Smooth muscle cell (in vitro differentiated cells): ENCODE data around the gene BIVM. TPM values are rescaled to one million over a fixed set of nuclear protein-coding genes. Genes with fewer than 3 reads are reported as not detected.

ENCODE experiments used
- DNase-seq: peaks from one replicate; lab custom pipeline; 2025; ENCODE audit not compliant: unreplicated experiment; lab: John Stamatoyannopoulos, UW
- H2AFZ ChIP-seq: fragments of 200-600 bp; sonication (generic); 2 replicates; pipeline ENCODE4 v1.6.0; 2016; ENCODE audit warnings: antibody characterized with exemption, low read depth, mild to moderate bottlenecking
- H3F3A ChIP-seq: fragments of 200-600 bp; sonication (generic); 2 replicates; pipeline ENCODE4 v1.6.0; 2017; ENCODE audit warnings: antibody characterized with exemption, low read depth
- H3K27ac ChIP-seq: fragments of 200-600 bp; sonication (generic); 2 replicates; pipeline ENCODE4 v1.5.1; 2016; ENCODE audit warnings: low read depth, mild to moderate bottlenecking
- H3K27me3 ChIP-seq: fragments of 200-600 bp; sonication (generic); 2 replicates; pipeline ENCODE4 v1.6.1; 2016; ENCODE audit warnings: low read depth, mild to moderate bottlenecking
- H3K36me3 ChIP-seq: fragments of 200-600 bp; sonication (generic); 2 replicates; pipeline ENCODE4 v1.5.1; 2016; ENCODE audit warnings: low read depth
- H3K4me1 ChIP-seq: fragments of 200-600 bp; sonication (generic); 2 replicates; pipeline ENCODE4 v1.5.1; 2016; ENCODE audit warnings: low read depth
- H3K4me2 ChIP-seq: fragments of 200-600 bp; sonication (generic); 2 replicates; pipeline ENCODE4 v1.6.0; 2016; ENCODE audit warnings: mild to moderate bottlenecking
- H3K4me3 ChIP-seq: fragments of 200-600 bp; sonication (generic); 2 replicates; pipeline ENCODE4 v1.5.1; 2016; ENCODE audit warnings: mild to moderate bottlenecking
- H3K79me2 ChIP-seq: fragments of 200-600 bp; sonication (generic); 2 replicates; pipeline ENCODE4 v1.6.0; 2016; ENCODE audit warnings: low read depth, mild to moderate bottlenecking
- H3K9ac ChIP-seq: fragments of 200-600 bp; sonication (generic); 2 replicates; pipeline ENCODE4 v1.6.0; 2016; ENCODE audit warnings: low read depth
- H3K9me3 ChIP-seq: fragments of 200-600 bp; sonication (generic); replicated peaks from 2 replicates; pipeline ENCODE4 v1.5.1; 2016; ENCODE audit warnings: low read depth
- H4K20me1 ChIP-seq: fragments of 200-600 bp; sonication (generic); 2 replicates; pipeline ENCODE4 v1.6.0; 2016; ENCODE audit warnings: low read depth
- WGBS: methylation state at CpG from one replicate; pipeline ENCODE4 v1.1.7; 2016; ENCODE audit warnings: low lambda C conversion rate; 5-methylcytosine and 5-hydroxymethylcytosine counted together
- polyA plus RNA-seq: library from polyadenylated mRNA; unstranded; fragments of >200 nt; fragmentation: Nextera tagmentation; extraction: Ambion mirVana; gene quantifications from 2 replicates; pipeline ENCODE4 v1.2.1, GENCODE V29; 2016
- total RNA-seq: library from RNA; depleted of rRNA; stranded (reverse); fragments of >200 nt; gene quantifications from 2 replicates; pipeline ENCODE4 v1.2.3, GENCODE V29; 2014
- TF ChIP-seq, protein P1 (sequence below): fragments of 200-600 bp; sonication (generic); IDR thresholded peaks from 2 replicates; pipeline ENCODE4 v1.5.1; 2017; ENCODE audit warnings: borderline replicate concordance, mild to moderate bottlenecking, antibody characterized with exemption; ENCODE audit not compliant: insufficient read depth, poor library complexity, severe bottlenecking

The BIVM gene
- total and polyA plus RNA-seq, 2 experiments from 2014 or later, result 7.7 to 9.1 TPM

DNA sequence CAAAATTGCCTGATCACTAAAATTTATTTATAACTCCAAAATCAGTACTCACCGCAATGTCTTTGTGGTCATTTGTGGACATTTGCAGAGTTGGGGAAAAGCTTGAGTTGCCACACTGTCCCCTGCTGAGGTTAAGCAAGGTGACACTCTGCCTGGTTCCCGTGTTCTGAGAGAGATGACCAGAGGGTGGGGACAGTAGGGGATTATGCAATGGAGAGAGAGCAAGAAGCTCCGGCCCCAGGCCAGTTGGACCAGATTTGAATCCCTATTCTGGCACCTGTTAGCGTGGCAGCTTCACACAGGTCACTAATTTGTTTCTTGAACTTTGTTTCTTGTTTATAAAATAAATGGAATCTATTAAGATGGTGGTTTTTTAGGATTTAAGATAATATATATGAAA is 64.7 kb downstream of the BIVM start:
- peaks cover 37% of the 10 kb centered on the region for H3K36me3 ChIP-seq
- no peaks in the 10 kb centered on the region for H3K79me2 ChIP-seq

DNA sequence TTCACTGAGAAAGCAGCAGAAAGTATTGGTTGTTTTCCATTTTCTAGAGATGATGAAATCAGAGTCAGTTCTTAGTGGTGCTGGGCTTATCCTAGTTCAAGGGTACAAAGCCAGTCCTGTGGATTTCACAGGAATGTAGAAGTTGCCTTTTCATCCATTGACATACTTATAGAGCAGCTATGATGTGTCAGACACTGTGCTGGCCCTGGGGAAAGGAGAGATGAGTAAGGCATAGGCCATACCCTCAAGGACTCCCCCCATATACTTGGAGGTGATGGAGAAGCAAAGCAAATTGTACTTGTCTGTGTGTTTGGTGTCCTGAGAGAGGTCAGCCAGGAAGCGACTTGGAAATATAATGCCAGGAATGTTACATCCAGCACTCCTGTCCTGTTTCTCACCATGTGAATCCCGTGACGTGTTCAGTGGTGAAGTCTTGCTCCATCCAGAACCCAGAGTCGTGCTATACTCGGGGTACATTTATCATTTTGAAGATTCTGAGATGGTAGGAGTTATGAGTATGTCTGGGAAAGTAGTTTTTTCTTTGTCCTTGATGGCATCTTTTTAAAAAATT is 69.5 kb downstream of the BIVM start:
- Histone ChIP-seq H3K4me1 (no peaks in the 10 kb centered on the region), H3F3A (peaks cover 4% of the 10 kb centered on the region), H2AFZ (no peak overlapping the region), H3K79me2 (no peaks in the 10 kb centered on the region), H3K4me2 (no peak overlapping the region), H3K9ac (no peak overlapping the region), H3K27ac (no peak overlapping the region), H4K20me1 (peaks cover 46% of the 10 kb centered on the region), H3K4me3 (no peak overlapping the region), H3K36me3 (peaks cover 20% of the 10 kb centered on the region), H3K9me3 (no peaks in the 10 kb centered on the region), H3K27me3 (no peaks in the 10 kb centered on the region)
- 96% methylated on average over 5 of the region's 5 CpGs for WGBS
- TF ChIP-seq, protein P1, sequence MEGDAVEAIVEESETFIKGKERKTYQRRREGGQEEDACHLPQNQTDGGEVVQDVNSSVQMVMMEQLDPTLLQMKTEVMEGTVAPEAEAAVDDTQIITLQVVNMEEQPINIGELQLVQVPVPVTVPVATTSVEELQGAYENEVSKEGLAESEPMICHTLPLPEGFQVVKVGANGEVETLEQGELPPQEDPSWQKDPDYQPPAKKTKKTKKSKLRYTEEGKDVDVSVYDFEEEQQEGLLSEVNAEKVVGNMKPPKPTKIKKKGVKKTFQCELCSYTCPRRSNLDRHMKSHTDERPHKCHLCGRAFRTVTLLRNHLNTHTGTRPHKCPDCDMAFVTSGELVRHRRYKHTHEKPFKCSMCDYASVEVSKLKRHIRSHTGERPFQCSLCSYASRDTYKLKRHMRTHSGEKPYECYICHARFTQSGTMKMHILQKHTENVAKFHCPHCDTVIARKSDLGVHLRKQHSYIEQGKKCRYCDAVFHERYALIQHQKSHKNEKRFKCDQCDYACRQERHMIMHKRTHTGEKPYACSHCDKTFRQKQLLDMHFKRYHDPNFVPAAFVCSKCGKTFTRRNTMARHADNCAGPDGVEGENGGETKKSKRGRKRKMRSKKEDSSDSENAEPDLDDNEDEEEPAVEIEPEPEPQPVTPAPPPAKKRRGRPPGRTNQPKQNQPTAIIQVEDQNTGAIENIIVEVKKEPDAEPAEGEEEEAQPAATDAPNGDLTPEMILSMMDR, result no peak
- no peak for DNase-seq

More for the DNA sequence above, 64.7 kb downstream of the BIVM start:
- H3K27ac ChIP-seq, result no peak overlapping the region
- H3K4me3 ChIP-seq, result no peak overlapping the region
- no peak overlapping the region for H3K9ac ChIP-seq
- H3K27me3 ChIP-seq, result no peaks in the 10 kb centered on the region
- WGBS, result 84% methylated on average over 4 of the region's 4 CpGs
- TF ChIP-seq, protein P1, result no peak
- no peak overlapping the region for H3K4me2 ChIP-seq
- no peaks in the 10 kb centered on the region for H3F3A ChIP-seq
- peaks cover 30% of the 10 kb centered on the region for H4K20me1 ChIP-seq
- no peak for DNase-seq
- no peaks in the 10 kb centered on the region for H3K9me3 ChIP-seq
- H2AFZ ChIP-seq, result no peak overlapping the region
- no peaks in the 10 kb centered on the region for H3K4me1 ChIP-seq

DNA sequence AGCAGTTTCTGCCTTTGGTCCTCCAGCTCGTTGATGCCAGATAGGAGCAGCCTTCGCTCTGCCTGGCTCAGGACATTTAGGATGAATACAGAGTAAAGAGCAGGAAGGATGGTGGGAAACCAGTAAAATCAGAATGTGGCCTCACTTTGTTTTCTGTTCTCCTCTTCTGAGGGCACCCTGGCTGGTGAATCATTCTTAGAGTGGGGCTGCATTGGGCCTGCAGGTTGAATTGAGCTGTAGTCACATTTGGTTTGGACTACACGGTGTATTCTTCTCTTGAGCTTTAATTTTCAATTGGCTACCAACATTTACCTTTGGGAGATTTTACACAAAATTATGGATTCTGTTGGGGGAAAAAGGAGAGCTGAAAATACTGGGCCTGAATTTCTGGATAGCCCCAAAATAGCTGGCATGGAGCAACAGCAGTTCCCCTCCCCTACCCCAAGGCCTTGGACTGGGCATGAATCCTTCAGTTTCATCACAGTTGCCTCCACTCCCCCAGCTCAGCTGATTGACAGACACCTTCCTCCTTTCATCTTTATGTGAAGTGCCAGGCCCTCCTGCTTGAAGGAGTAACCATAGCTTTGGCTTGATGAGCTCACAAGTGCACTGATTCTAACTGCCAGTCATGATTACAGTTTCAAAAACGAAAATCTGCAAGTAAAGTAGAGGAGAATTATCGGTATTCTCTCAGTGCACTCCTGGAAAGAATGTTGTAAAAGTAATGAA is 71.2 kb downstream of the BIVM start:
- Histone ChIP-seq H3F3A (peaks cover 4% of the 10 kb centered on the region), H3K27ac (no peak overlapping the region), H3K4me1 (no peaks in the 10 kb centered on the region), H3K27me3 (no peaks in the 10 kb centered on the region), H4K20me1 (peaks cover 32% of the 10 kb centered on the region), H3K79me2 (no peaks in the 10 kb centered on the region), H3K4me2 (no peak overlapping the region), H2AFZ (no peak overlapping the region), H3K9ac (no peak overlapping the region), H3K9me3 (no peaks in the 10 kb centered on the region), H3K36me3 (peaks cover 29% of the 10 kb centered on the region), H3K4me3 (no peak overlapping the region)
- 64% methylated on average over 5 of the region's 5 CpGs for WGBS
- TF ChIP-seq, protein P1, result no peak
- no peak for DNase-seq
